ENCODE results near the gene CES5A. TPM values are rescaled to one million over a fixed set of nuclear protein-coding genes. Genes with fewer than 3 reads are reported as not detected.
"Not testable (repeated sequence)": the region's sequence is repeated elsewhere in the genome, so short reads cannot be mapped to it uniquely, and the experiment has no call there.

The CES5A gene
- under 1 TPM in 1 of 4 donors, not detected in 3; 0.03 TPM for polyA plus RNA-seq
- long read RNA-seq, donor 1 = 0 reads
- long read RNA-seq, donor 2 = 0 reads
- long read RNA-seq, donor 3 = 0 reads
- long read RNA-seq, donor 4 = 0 reads
- long read RNA-seq, donor 5 = 0 reads
- long read RNA-seq, donor 6 = 0 reads
- long read RNA-seq, donor 7 = 0 reads
- long read RNA-seq, donor 8 = 0 reads
- long read RNA-seq, donor 9 = 0 reads
- long read RNA-seq, donor 10 = 0 reads

- DNase-seq (no peak), FAIRE-seq (no peak)
- no peak within 1 kb of the TSS for H3K4me3 ChIP-seq (ENCODE audit: low read depth in 1 of 3, low read length in 3 of 3)
- H3K27ac ChIP-seq (ENCODE audit: low read depth in 1 of 3, low read length in 2 of 3) = no peak within 1 kb of the TSS
- H3K4me1 ChIP-seq (ENCODE audit: control insufficient read depth in 3 of 3, insufficient read depth in 2 of 3, low read depth in 1 of 3, low read length in 2 of 3) = no peaks in the 10 kb centered on the region
- WGBS, 3 donors = 38 to 69% (median 52%) methylated on average over 2 of the region's 2 CpGs
- H3K9me3 ChIP-seq (ENCODE audit: control insufficient read depth in 2 of 2, insufficient read depth in 1 of 2, low read depth in 1 of 2, low read length in 1 of 2) = no peaks in the 10 kb centered on the region
- no peaks in the 10 kb centered on the region for H3K36me3 ChIP-seq (ENCODE audit: control insufficient read depth in 3 of 3, insufficient read depth in 2 of 3, low read depth in 1 of 3, low read length in 3 of 3)
- H3K27me3 ChIP-seq (ENCODE audit: control insufficient read depth in 3 of 3, insufficient read depth in 3 of 3, low read length in 3 of 3) = peaks cover 0 to 2% (median 0%) of the 10 kb centered on the region in 3 donors
Measured at GRCh38 chr16:55875273-55875672, at the start of gene CES5A. Gene CES5A (minus strand): TSS chr16:55875373. CDS start chr16:55875221, 152 bp downstream.

GRCh38 chr16:55922662-55923061 lies 47.5 kb upstream of the CES5A start:
- no peak for FAIRE-seq

GRCh38 chr16:55917373-55918160 lies 42.4 kb upstream of the CES5A start:
- no peak overlapping the region for H3K4me3 ChIP-seq (ENCODE audit: low read depth in 1 of 3, low read length in 3 of 3)
- no peaks in the 10 kb centered on the region for H3K4me1 ChIP-seq (ENCODE audit: control insufficient read depth in 3 of 3, insufficient read depth in 2 of 3, low read depth in 1 of 3, low read length in 2 of 3)
- no peak for FAIRE-seq
- peaks cover 0 to 5% (median 0%) of the 10 kb centered on the region in 3 donors for H3K27me3 ChIP-seq (ENCODE audit: control insufficient read depth in 3 of 3, insufficient read depth in 3 of 3, low read length in 3 of 3)
- 48 to 80% (median 52%) methylated on average over 1 of the region's 1 CpG for whole genome bisulfite sequencing, 3 donors
- no peak overlapping the region for H3K27ac ChIP-seq (ENCODE audit: low read depth in 1 of 3, low read length in 2 of 3)
- DNase-seq = no peak
- peaks cover 0 to 3% of the 10 kb centered on the region in 2 donors for H3K9me3 ChIP-seq (ENCODE audit: control insufficient read depth in 2 of 2, insufficient read depth in 1 of 2, low read depth in 1 of 2, low read length in 1 of 2)
- no peaks in the 10 kb centered on the region for H3K36me3 ChIP-seq (ENCODE audit: control insufficient read depth in 3 of 3, insufficient read depth in 2 of 3, low read depth in 1 of 3, low read length in 3 of 3)

More at GRCh38 chr16:55922662-55923061, 47.5 kb upstream of the CES5A start:
- peaks cover 0 to 3% of the 10 kb centered on the region in 2 donors for H3K9me3 ChIP-seq (ENCODE audit: control insufficient read depth in 2 of 2, insufficient read depth in 1 of 2, low read depth in 1 of 2, low read length in 1 of 2)
- no peak overlapping the region for H3K27ac ChIP-seq (ENCODE audit: low read depth in 1 of 3, low read length in 2 of 3)
- no peaks in the 10 kb centered on the region for H3K36me3 ChIP-seq (ENCODE audit: control insufficient read depth in 3 of 3, insufficient read depth in 2 of 3, low read depth in 1 of 3, low read length in 3 of 3)
- no peaks in the 10 kb centered on the region for H3K4me1 ChIP-seq (ENCODE audit: control insufficient read depth in 3 of 3, insufficient read depth in 2 of 3, low read depth in 1 of 3, low read length in 2 of 3)
- H3K4me3 ChIP-seq (ENCODE audit: low read depth in 1 of 3, low read length in 3 of 3) = no peak overlapping the region
- H3K27me3 ChIP-seq (ENCODE audit: control insufficient read depth in 3 of 3, insufficient read depth in 3 of 3, low read length in 3 of 3) = peaks cover 0 to 5% (median 0%) of the 10 kb centered on the region in 3 donors
- DNase-seq = no peak

GRCh38 chr16:55915096-55915827 lies 40.1 kb upstream of the CES5A start:
- Histone ChIP-seq H3K9me3 (ENCODE audit: control insufficient read depth in 2 of 2, insufficient read depth in 1 of 2, low read depth in 1 of 2, low read length in 1 of 2) (peaks cover 0 to 1% of the 10 kb centered on the region in 2 donors), H3K4me3 (ENCODE audit: low read depth in 1 of 3, low read length in 3 of 3) (no peak overlapping the region), H3K4me1 (ENCODE audit: control insufficient read depth in 3 of 3, insufficient read depth in 2 of 3, low read depth in 1 of 3, low read length in 2 of 3) (no peaks in the 10 kb centered on the region), H3K27me3 (ENCODE audit: control insufficient read depth in 3 of 3, insufficient read depth in 3 of 3, low read length in 3 of 3) (peaks cover 0 to 10% (median 0%) of the 10 kb centered on the region in 3 donors), H3K27ac (ENCODE audit: low read depth in 1 of 3, low read length in 2 of 3) (no peak overlapping the region), H3K36me3 (ENCODE audit: control insufficient read depth in 3 of 3, insufficient read depth in 2 of 3, low read depth in 1 of 3, low read length in 3 of 3) (no peaks in the 10 kb centered on the region)
- no peak for FAIRE-seq
- WGBS, 3 donors = 48 to 59% (median 49%) methylated on average over 5 to 6 of the region's 6 CpGs
- DNase-seq = no peak

GRCh38 chr16:55914383-55914782 lies 39.2 kb upstream of the CES5A start:
- FAIRE-seq = no peak
- no peak overlapping the region for H3K4me3 ChIP-seq (ENCODE audit: low read depth in 1 of 3, low read length in 3 of 3)
- 47 to 55% (median 49%) methylated on average over 6 of the region's 6 CpGs for WGBS, 3 donors

GRCh38 chr16:55913716-55914115 lies 38.5 kb upstream of the CES5A start:
- Histone ChIP-seq H3K36me3 (ENCODE audit: control insufficient read depth in 3 of 3, insufficient read depth in 2 of 3, low read depth in 1 of 3, low read length in 3 of 3) (no peaks in the 10 kb centered on the region), H3K4me3 (ENCODE audit: low read depth in 1 of 3, low read length in 3 of 3) (no peak overlapping the region), H3K9me3 (ENCODE audit: control insufficient read depth in 2 of 2, insufficient read depth in 1 of 2, low read depth in 1 of 2, low read length in 1 of 2) (no peaks in the 10 kb centered on the region), H3K27me3 (ENCODE audit: control insufficient read depth in 3 of 3, insufficient read depth in 3 of 3, low read length in 3 of 3) (peaks cover 0 to 4% (median 0%) of the 10 kb centered on the region in 3 donors), H3K4me1 (ENCODE audit: control insufficient read depth in 3 of 3, insufficient read depth in 2 of 3, low read depth in 1 of 3, low read length in 2 of 3) (no peaks in the 10 kb centered on the region), H3K27ac (ENCODE audit: low read depth in 1 of 3, low read length in 2 of 3) (no peak overlapping the region)
- peak in 1 of 2 donors; percentile 3 for DNase-seq
- FAIRE-seq = no peak
- 53 to 72% (median 58%) methylated on average over 2 of the region's 2 CpGs for WGBS, 3 donors

More at GRCh38 chr16:55914383-55914782, 39.2 kb upstream of the CES5A start:
- no peaks in the 10 kb centered on the region for H3K9me3 ChIP-seq (ENCODE audit: control insufficient read depth in 2 of 2, insufficient read depth in 1 of 2, low read depth in 1 of 2, low read length in 1 of 2)
- H3K27me3 ChIP-seq (ENCODE audit: control insufficient read depth in 3 of 3, insufficient read depth in 3 of 3, low read length in 3 of 3) = peaks cover 0 to 4% (median 0%) of the 10 kb centered on the region in 3 donors
- H3K27ac ChIP-seq (ENCODE audit: low read depth in 1 of 3, low read length in 2 of 3) = no peak overlapping the region
- no peak for DNase-seq
- no peaks in the 10 kb centered on the region for H3K36me3 ChIP-seq (ENCODE audit: control insufficient read depth in 3 of 3, insufficient read depth in 2 of 3, low read depth in 1 of 3, low read length in 3 of 3)
- H3K4me1 ChIP-seq (ENCODE audit: control insufficient read depth in 3 of 3, insufficient read depth in 2 of 3, low read depth in 1 of 3, low read length in 2 of 3) = no peaks in the 10 kb centered on the region

GRCh38 chr16:55913121-55913520 lies 37.9 kb upstream of the CES5A start:
- not testable (repeated sequence) for FAIRE-seq; DNase-seq; H3K9me3 ChIP-seq (ENCODE audit: control insufficient read depth in 2 of 2, insufficient read depth in 1 of 2, low read depth in 1 of 2, low read length in 1 of 2); H3K4me1 ChIP-seq (ENCODE audit: control insufficient read depth in 3 of 3, insufficient read depth in 2 of 3, low read depth in 1 of 3, low read length in 2 of 3); H3K4me3 ChIP-seq (ENCODE audit: low read depth in 1 of 3, low read length in 3 of 3); H3K27ac ChIP-seq (ENCODE audit: low read depth in 1 of 3, low read length in 2 of 3); H3K36me3 ChIP-seq (ENCODE audit: control insufficient read depth in 3 of 3, insufficient read depth in 2 of 3, low read depth in 1 of 3, low read length in 3 of 3); H3K27me3 ChIP-seq (ENCODE audit: control insufficient read depth in 3 of 3, insufficient read depth in 3 of 3, low read length in 3 of 3)
- WGBS, 3 donors = 9 to 46% (median 33%) methylated on average over 2 of the region's 2 CpGs

- Histone ChIP-seq H3K9me3 (ENCODE audit: control insufficient read depth in 2 of 2, insufficient read depth in 1 of 2, low read depth in 1 of 2, low read length in 1 of 2) (no peaks in the 10 kb centered on the region), H3K27ac (ENCODE audit: low read depth in 1 of 3, low read length in 2 of 3) (no peak overlapping the region), H3K36me3 (ENCODE audit: control insufficient read depth in 3 of 3, insufficient read depth in 2 of 3, low read depth in 1 of 3, low read length in 3 of 3) (no peaks in the 10 kb centered on the region), H3K27me3 (ENCODE audit: control insufficient read depth in 3 of 3, insufficient read depth in 3 of 3, low read length in 3 of 3) (peaks cover 0 to 4% (median 0%) of the 10 kb centered on the region in 3 donors), H3K4me1 (ENCODE audit: control insufficient read depth in 3 of 3, insufficient read depth in 2 of 3, low read depth in 1 of 3, low read length in 2 of 3) (no peaks in the 10 kb centered on the region), H3K4me3 (ENCODE audit: low read depth in 1 of 3, low read length in 3 of 3) (no peak overlapping the region)
- DNase-seq (no peak), FAIRE-seq (no peak)
- WGBS, 3 donors = 71 to 77% (median 77%) methylated on average over 9 of the region's 9 CpGs
Measured at GRCh38 chr16:55912022-55912421, 36.8 kb upstream of the CES5A start.

Measured in small intestine (tissue), 16 donors.